ENCODE data around the gene CYBC1. TPM values are rescaled to one million over a fixed set of nuclear protein-coding genes. Genes with fewer than 3 reads are reported as not detected.
A peak's percentile ranks its signal among the peaks of the same experiment; 100 is the strongest.

Gene CYBC1
- polyA plus RNA-seq, 3 donors: 160 to 225 (median 217) TPM

GRCh38 chr17:82405051-82405450 is 45.5 kb downstream of the CYBC1 start:
- Histone ChIP-seq H3K4me1 (ENCODE audit: control insufficient read depth in 1 of 2, insufficient read depth in 2 of 2, low read length in 2 of 2) (peaks cover 21 to 25% of the 10 kb centered on the region in 2 donors), H3K4me2 (replicated peaks; ENCODE audit: extremely low read depth, low read length, poor library complexity, severe bottlenecking) (no peak overlapping the region), H3K79me2 (ENCODE audit: insufficient read depth, low read length) (no peaks in the 10 kb centered on the region), H3K4me3 (replicated peaks in 1 of 3; ENCODE audit: low read depth in 2 of 3, low read length in 3 of 3) (no peak overlapping the region), H3K9ac (ENCODE audit: insufficient read depth, low read length, poor library complexity, severe bottlenecking) (no peak overlapping the region), H3K9me3 (replicated peaks in 1 of 2; ENCODE audit: control insufficient read depth in 1 of 2, insufficient read depth in 1 of 2, low read length in 2 of 2) (no peaks in the 10 kb centered on the region), H4K20me1 (ENCODE audit: insufficient read depth, low read length) (peaks cover 2% of the 10 kb centered on the region), H3K27me3 (ENCODE audit: control insufficient read depth in 2 of 2, insufficient read depth in 2 of 2, low read length in 2 of 2) (no peaks in the 10 kb centered on the region), H2AFZ (ENCODE audit: insufficient read depth, low read depth, low read length, poor library complexity, severe bottlenecking) (no peak overlapping the region), H3K36me3 (replicated peaks in 1 of 2; ENCODE audit: control insufficient read depth in 1 of 2, insufficient read depth in 2 of 2, low read length in 2 of 2) (peaks cover 16 to 44% of the 10 kb centered on the region in 2 donors), H3K27ac (ENCODE audit: low read depth in 1 of 2, low read length in 2 of 2) (no peak overlapping the region)
- Mint-ChIP-seq H3K36me3 (peaks cover 41 to 52% of the 10 kb centered on the region in 2 donors), H3K27me3 (ENCODE audit: low read depth in 3 of 3) (peaks cover 0 to 5% (median 1%) of the 10 kb centered on the region in 3 donors), H3K4me3 (no peak overlapping the region), H3K4me1 (peaks cover 29% of the 10 kb centered on the region), H3K9me3 (no peaks in the 10 kb centered on the region), H3K27ac (no peak overlapping the region)
- intact Hi-C loops (cut with micrococcal nuclease): no loop called here
- DNase-seq: no peak
- no peak for TF ChIP-seq CTCF (IDR thresholded peaks at IDR 0.05)
- 97% methylated on average over 13 of the region's 14 CpGs for WGBS (ENCODE audit: insufficient coverage)

- Histone ChIP-seq H2AFZ (ENCODE audit: insufficient read depth, low read depth, low read length, poor library complexity, severe bottlenecking) (no peak overlapping the region), H3K27ac (ENCODE audit: low read depth in 1 of 2, low read length in 2 of 2) (no peak overlapping the region), H3K79me2 (ENCODE audit: insufficient read depth, low read length) (no peaks in the 10 kb centered on the region), H3K4me3 (replicated peaks in 1 of 3; ENCODE audit: low read depth in 2 of 3, low read length in 3 of 3) (no peak overlapping the region), H3K9me3 (replicated peaks in 1 of 2; ENCODE audit: control insufficient read depth in 1 of 2, insufficient read depth in 1 of 2, low read length in 2 of 2) (no peaks in the 10 kb centered on the region), H3K27me3 (ENCODE audit: control insufficient read depth in 2 of 2, insufficient read depth in 2 of 2, low read length in 2 of 2) (no peaks in the 10 kb centered on the region), H3K4me1 (ENCODE audit: control insufficient read depth in 1 of 2, insufficient read depth in 2 of 2, low read length in 2 of 2) (peaks cover 32 to 35% of the 10 kb centered on the region in 2 donors), H3K36me3 (replicated peaks in 1 of 2; ENCODE audit: control insufficient read depth in 1 of 2, insufficient read depth in 2 of 2, low read length in 2 of 2) (peaks cover 16 to 34% of the 10 kb centered on the region in 2 donors), H3K4me2 (replicated peaks; ENCODE audit: extremely low read depth, low read length, poor library complexity, severe bottlenecking) (no peak overlapping the region), H4K20me1 (ENCODE audit: insufficient read depth, low read length) (no peaks in the 10 kb centered on the region), H3K9ac (ENCODE audit: insufficient read depth, low read length, poor library complexity, severe bottlenecking) (no peak overlapping the region)
- H3K4me3 Mint-ChIP-seq: no peak overlapping the region
- DNase-seq: no peak
- H3K27ac Mint-ChIP-seq: peak overlapping the region in 1 of 7 donors; percentile 75
- WGBS (ENCODE audit: insufficient coverage): 97% methylated on average over 62 of the region's 67 CpGs
- TF ChIP-seq CTCF (IDR thresholded peaks at IDR 0.05): no peak
- H3K4me1 Mint-ChIP-seq: peaks cover 40% of the 10 kb centered on the region
- peaks cover 1 to 6% (median 2%) of the 10 kb centered on the region in 3 donors for H3K27me3 Mint-ChIP-seq (ENCODE audit: low read depth in 3 of 3)
- intact Hi-C loops (cut with micrococcal nuclease): no loop called here
- H3K9me3 Mint-ChIP-seq: no peaks in the 10 kb centered on the region
- H3K36me3 Mint-ChIP-seq: peaks cover 37 to 53% of the 10 kb centered on the region in 2 donors
Measured at GRCh38 chr17:82403662-82404660, 46.6 kb downstream of the CYBC1 start.
